NCI-H146 treated with DMSO at 0.1 percent for 48 hours (cell line): Measurements from ENCODE around the gene IFRD2.
"Not testable (repeated sequence)": the region's sequence is repeated elsewhere in the genome, so short reads cannot be mapped to it uniquely, and the experiment has no call there.

Experiments
- DNase-seq: peaks from one replicate; lab custom pipeline; 2025; ENCODE audit not compliant: unreplicated experiment; lab: John Stamatoyannopoulos, UW

The IFRD2 gene

GRCh38 chr3:50268703-50269451 is 23.4 kb downstream of the IFRD2 start, which contains the start of gene SEMA3B:
TSS of gene SEMA3B (plus strand) at chr3:50269147. CDS start at chr3:50269241, 94 bp downstream.
- DNase-seq = no peak

DNA sequence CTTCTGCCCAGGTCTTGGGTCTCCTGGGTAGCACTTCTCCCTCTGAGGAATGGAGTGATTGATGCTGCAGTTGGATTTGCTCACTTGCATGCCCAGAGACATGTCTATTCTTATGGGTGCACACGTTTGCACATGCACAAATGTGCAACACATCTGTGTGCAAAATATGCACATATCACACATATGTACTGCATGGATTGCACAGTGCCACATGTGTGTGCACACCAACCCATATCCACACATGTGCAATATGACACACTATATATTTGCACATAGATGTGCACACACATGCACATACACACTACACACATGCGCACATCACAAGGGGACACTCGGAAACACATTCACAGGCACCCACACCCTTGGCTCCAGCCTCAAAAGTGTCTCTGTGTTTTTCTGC is 24.0 kb downstream of the IFRD2 start:
- no peak for DNase-seq

DNA sequence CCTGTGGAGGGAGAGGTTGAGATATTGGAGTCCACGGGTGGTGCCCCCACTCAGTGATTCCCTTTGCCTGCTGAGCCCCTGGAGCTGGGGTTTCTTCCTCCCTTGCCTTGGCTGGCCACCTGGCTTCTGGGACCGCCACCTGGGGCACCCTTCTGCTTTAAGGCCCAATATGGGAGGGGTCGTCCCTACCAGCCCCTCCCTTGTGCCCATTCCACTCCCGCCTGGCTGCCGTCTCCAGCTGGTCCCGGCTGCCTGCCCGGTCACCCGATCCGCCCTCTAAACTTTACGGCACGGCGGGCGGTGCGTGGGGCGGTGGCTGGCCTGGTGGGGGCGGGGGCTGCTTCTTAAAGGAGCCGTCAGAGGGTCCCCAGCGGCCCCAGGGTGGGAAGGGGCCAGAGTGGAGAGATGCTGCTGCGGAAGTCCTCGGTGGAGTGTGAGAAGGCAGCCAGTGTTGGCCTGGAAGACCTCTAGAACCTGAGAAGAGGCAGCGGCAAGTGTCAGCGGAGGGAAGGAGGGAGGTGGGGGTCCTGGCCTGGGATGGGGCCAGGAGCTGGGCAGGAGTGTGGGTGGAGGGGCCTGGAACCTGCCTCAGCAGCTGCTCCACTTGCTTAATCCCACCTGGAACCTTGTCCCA is 24.8 kb downstream of the IFRD2 start:
- peak; percentile 16 for DNase-seq

DNA sequence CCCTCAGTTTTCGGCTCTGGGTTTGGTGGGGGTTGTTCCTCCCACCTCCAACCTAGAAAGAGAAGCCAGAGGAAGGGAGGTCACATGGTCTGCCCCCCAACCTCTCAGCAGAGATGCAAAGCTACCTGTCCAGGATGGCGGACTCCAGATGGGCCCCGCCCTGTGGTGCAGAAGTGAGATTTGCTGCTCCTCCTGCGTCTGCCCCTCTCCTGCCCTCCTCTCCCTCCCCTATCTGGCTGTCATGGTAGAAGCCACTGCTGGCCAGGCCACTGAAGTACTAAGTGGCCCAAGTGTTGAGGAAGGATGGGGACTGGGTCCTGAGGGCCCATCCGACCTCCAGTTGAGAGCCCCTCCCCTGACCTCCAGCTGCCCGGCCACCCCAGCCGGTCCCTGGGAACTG is 25.4 kb downstream of the IFRD2 start:
- DNase-seq = no peak

DNA sequence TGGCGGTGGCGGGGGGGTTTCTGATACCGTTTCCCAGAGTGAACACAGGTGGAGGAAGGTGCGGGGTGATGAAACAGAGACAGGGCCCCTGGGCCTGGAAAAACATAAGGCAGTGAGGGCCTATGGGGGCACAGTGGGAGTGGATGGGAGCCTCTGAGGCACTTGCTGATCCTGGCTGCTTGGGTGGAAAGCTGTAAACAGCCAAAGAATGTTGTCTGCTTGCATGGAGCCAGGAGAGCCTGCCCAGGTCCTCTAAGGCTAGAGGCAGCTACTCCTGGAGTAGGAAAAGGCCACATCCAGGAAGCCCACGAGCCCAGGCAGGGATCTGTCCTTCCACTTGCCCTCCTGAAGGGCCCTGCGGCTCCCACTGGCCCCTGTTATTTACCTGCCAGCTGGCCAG is 26.2 kb downstream of the IFRD2 start:
- no peak for DNase-seq

GRCh38 chr3:50265571-50265970 is 26.7 kb downstream of the IFRD2 start:
- DNase-seq = no peak

- no peak for DNase-seq
These were observed 27.2 kb downstream of the IFRD2 start for GRCh38 chr3:50264964-50265485.

- DNase-seq = no peak
These were observed 27.8 kb downstream of the IFRD2 start for GRCh38 chr3:50264383-50264963.

DNA sequence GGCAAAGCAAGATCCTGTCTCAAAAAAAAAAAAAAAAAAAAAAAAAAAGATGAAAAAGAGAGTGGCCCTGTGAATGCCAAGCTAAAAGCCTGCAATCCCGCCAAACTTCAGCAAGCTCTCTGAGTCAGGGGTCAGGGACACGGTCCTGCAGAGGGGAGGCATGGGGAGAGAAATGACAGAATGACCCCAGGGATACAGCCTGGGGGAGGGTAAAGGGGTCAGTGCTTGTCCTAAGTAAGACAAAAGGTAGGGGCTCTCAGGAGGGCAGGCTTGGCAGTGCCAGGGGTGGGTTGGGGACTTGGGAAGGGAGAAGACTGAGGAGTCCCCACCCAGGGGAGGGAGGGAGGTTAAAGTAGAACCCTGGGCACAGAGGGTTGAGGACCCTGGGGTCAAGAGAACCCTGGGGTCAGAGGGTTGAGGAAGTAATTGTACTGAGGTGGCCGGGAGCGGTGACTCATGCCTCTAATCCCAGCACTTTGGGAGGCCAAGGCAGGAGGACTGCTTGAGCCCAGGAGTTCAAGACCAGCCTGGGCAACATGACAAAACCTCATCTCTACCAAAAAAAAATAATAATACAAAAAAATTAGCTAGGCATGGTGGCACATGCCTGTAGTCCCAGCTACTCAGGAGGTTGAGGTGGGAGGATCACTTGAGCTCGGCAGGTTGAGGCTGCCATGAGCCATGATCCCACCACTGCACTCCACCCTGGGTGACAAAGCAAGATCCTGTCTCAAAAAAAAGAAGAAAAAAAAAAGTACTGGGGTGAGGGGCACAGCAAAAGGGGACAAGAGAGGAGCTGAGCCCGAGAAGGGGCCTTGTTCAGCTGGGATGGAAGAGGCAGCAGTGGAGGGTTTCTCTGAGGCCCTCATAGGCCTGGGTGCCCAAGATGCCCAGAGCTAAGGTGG is 28.5 kb downstream of the IFRD2 start:
- no peak for DNase-seq

GRCh38 chr3:50262778-50263177 is 29.5 kb downstream of the IFRD2 start:
- DNase-seq = no peak

DNA sequence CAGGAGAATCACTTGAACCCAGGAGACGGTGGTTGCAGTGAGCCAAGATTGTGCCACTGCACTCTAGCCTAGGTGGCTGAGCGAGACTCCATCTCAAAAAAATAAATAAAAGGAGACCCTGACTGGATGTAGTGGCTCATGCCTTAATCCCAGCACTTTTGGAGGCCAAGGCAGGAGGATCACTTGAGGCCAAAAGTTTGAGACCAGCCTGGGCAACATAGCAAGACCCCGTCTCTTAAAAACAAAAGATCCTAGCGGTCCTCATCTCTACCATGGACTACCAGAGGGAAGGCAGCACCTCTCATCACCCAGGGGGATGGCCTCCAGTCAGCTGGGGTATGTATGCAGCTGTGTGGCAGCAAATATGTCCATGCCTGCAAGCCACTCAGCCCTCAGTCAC is 30.0 kb downstream of the IFRD2 start:
- DNase-seq = not testable (repeated sequence)

DNA sequence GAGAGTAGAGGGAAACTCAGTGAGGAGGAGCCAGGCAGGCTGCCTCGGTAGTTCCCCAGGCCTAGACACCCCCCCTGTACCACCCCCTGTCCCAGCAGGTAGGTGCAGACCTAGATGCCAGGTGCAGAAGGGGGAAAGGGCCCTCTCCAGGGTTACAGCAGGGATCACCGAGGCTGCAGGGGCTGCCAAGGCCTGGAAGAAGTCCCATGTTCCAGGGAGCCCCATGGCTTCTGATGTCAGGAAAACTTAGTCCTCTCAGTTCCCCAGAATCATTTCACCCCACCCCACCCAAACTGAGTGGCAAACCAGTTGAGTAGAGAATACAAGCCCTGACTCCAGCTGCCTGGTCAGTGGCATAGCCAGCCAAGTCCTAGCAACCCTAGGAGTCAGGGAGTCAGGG is 30.7 kb downstream of the IFRD2 start:
- no peak for DNase-seq

GRCh38 chr3:50260942-50261441 is 31.2 kb downstream of the IFRD2 start:
- no peak for DNase-seq

DNA sequence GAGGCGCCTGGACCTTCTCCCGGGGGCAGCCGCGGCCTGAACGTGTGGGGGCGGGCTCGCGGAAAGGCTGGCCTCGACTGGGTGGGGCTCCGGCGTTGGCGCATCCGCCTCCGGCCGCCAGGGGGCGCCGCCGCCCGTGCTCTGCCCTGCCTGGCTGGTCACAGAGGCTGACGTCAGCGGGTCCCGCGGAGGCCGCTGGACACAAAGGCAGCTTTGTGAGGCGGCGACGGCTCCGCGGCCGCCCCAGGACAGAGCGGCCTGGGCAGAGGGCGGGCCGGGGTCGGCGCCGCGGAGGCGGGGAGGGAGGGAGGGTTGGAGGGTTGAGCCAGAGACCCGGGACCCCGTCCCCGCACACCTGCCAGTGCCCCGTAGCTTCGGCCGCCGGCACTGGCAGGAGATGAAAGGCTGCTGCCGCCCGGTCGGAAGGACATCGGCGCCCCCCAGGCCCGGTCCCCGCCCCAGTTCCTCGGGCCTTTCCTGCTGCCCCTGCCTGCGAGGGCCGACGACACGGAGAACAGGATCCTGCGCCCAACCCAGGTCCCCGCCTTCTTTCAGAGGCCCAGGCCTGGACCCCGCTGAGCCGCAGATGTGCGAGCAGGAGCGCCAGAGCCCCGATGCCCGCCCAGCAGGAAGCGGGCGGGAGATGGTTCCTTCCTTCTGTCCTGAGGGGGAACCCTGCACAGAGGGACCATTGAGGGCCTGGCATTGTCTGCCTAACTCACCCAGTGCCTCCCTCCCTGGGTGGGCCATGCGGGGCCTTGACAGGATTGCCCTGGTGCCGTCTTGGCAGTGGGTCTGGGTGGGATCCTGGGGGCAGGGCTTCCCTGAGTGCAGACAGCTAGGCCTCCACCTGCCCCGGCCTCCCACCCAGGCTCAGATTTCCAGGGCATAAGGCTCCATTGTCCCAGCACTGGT is 31.9 kb downstream of the IFRD2 start:
- DNase-seq = peak; percentile 39

DNA sequence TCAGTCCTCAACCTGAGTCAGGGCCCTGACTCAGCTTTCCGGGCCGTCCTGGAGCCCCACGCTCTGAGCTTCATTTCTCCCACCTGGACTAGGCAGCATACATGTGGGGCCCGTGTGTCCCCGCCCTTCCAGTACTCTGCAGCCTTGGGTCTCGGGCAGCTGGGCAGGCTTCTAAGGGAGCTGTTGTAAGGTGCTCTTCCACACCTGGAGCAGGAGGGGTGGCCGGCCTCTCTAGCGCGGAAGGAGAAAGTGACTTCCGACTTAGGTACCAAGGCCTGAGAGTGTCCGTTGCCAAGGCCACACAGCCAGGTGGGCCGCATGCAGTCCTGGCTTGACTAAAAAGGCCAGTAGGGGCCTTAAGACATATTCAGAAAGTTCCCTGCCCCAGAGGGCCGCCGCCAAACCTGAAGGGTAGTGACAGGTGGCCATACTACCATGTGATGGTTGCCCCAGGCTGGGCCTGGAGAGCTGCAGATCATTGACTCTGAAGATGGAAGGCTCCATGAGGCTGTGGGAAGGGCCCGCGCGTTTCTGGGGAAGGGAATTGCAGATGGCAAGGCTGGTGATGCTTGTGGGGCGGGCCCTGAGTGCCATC is 32.7 kb downstream of the IFRD2 start:
- no peak for DNase-seq

DNA sequence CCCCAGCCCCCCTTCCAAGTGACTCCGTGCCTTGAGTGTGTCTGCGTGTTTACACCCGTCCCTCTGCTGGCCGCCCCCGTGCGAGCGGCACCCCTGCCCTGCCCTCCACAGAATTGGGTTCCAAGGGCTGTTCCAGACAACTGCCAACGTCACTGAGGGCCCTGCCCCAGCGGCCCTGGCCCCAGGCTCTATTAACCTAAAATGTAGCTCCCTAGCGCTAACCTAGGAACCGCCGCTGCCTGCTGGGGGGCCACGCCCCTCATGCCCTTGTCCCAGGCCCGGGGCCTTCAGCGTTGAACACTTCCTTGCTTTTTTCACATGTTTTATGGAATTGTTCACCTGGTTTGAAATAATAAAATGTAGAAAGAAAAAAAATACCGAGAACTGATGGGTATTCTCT is 33.2 kb downstream of the IFRD2 start:
- DNase-seq = no peak

GRCh38 chr3:50258029-50258680 is 34.1 kb downstream of the IFRD2 start:
- DNase-seq = no peak

DNA sequence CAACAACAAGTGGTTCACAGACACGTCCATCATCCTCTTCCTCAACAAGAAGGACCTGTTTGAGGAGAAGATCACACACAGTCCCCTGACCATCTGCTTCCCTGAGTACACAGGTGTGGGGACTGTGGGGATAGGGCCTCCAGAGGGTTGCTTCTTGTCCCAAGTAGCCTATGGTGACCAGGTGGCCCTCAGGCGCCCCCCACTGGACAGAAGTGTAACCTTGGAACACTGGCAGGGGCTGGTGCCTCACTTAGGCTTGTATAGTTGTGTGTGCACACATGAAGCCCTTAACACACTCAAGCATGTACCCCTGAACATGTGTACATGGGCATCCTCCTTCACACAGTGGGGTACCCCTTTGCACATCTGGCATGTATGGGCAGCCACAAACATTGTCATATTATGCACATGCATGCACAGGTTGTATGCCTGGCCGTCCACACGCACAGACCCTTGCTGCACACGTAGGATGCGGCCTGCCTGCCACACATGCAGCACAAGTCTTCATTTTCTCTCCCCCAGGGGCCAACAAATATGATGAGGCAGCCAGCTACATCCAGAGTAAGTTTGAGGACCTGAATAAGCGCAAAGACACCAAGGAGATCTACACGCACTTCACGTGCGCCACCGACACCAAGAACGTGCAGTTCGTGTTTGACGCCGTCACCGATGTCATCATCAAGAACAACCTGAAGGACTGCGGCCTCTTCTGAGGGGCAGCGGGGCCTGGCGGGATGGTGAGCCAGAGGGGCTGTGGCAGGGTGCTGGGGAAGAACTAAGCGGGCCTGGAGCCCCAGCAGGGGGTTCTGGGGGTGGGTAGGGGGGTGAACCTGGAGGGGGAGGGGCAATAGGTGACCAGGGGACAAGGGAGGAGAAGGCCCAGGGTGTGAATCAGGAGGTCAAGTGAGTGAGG is 35.0 kb downstream of the IFRD2 start:
- no peak for DNase-seq
